Measurements from ENCODE around the gene TMEM150C.

The TMEM150C gene

DNA sequence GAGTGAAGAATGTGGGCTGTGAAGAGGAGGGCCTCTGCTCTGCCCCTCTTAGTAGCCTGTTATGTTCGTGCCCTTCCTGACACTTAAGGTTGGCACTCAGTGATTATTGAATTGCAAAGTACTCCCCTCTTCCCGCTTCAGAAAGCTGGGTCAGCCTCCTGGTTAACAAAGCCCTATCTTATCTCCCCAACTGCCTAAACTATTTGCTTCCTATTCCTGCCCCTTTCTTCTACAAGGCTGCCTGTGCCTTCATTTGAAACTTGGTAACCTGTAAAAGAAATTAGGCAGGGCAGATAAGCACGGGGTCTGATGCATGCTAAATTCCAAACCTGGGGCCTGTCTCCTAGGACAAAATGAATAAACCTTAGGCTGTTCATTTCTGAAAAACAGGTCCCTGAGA lies 23.1 kb upstream of the TMEM150C start:
- TF ChIP-seq, protein P1, sequence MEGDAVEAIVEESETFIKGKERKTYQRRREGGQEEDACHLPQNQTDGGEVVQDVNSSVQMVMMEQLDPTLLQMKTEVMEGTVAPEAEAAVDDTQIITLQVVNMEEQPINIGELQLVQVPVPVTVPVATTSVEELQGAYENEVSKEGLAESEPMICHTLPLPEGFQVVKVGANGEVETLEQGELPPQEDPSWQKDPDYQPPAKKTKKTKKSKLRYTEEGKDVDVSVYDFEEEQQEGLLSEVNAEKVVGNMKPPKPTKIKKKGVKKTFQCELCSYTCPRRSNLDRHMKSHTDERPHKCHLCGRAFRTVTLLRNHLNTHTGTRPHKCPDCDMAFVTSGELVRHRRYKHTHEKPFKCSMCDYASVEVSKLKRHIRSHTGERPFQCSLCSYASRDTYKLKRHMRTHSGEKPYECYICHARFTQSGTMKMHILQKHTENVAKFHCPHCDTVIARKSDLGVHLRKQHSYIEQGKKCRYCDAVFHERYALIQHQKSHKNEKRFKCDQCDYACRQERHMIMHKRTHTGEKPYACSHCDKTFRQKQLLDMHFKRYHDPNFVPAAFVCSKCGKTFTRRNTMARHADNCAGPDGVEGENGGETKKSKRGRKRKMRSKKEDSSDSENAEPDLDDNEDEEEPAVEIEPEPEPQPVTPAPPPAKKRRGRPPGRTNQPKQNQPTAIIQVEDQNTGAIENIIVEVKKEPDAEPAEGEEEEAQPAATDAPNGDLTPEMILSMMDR (IDR thresholded peaks at IDR 0.05) = no peak
- Histone ChIP-seq H3K4me1 (no peaks in the 10 kb centered on the region), H3K4me3 (no peak overlapping the region), H3K27me3 (no peaks in the 10 kb centered on the region), H3K36me3 (no peaks in the 10 kb centered on the region), H3K27ac (no peak overlapping the region), H3K9me3 (no peaks in the 10 kb centered on the region)
- intact Hi-C loops (cut with DNase I; ENCODE audit: low total_unique reads) = no loop called here
- DNase-seq = no peak

DNA sequence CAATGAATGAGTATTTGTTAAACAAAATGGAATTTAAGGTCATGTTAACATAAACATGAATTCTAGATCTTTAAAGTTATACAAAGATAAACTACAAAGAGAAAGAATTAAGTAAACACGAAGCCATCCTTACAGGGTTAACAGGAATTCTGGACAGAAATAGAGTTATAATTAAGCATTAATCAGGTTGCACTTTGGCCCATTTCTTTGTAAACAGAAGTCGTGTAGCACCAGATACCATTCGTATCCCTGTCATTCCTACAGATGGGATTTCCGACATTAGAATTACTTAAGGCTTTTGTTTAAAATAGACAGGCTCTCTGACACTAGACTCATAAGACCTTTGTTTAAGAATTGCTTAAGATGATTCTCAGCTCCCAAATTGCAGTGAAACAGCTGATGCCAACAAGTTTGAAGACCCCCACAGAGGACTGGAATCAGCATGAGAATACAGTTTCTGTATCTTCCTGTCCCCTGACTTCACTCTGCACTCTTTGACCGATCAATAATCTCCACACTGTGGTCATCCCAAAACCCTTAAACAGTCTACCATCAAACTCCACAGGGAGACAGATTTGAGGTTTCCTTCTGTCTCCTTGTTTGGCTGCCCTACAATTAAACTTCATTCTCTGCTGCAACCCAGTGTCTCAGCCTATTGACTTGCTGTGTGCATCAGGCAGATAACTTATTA lies 22.3 kb upstream of the TMEM150C start:
- intact Hi-C loops (cut with DNase I; ENCODE audit: low total_unique reads) = no loop called here
- Histone ChIP-seq H3K36me3 (no peaks in the 10 kb centered on the region), H3K4me3 (no peak overlapping the region), H3K4me1 (no peaks in the 10 kb centered on the region), H3K9me3 (no peaks in the 10 kb centered on the region), H3K27me3 (no peaks in the 10 kb centered on the region), H3K27ac (no peak overlapping the region)
- no peak for DNase-seq
- TF ChIP-seq, protein P1 (IDR thresholded peaks at IDR 0.05) = no peak

DNA sequence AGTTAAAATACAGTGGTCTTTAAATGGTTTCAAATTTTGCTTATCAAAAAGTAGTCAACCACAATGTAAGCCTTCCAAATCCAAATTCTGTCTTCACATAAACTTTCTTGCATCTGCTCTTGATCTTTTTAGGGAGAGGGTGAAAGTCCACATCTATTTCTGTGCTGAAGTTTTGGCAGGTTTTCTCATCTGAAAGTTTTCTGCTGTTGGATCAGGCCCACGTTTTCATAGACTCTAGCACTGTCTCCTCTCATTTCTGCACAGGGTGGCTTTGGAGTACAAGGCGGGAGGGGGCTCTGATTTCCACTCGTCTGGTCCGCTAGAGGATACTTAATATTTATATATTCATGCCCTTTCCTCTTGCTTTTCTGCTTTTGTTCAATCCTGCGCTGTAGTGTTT lies 18.1 kb upstream of the TMEM150C start:
- no peaks in the 10 kb centered on the region for H3K9me3 ChIP-seq
- H3K36me3 ChIP-seq = no peaks in the 10 kb centered on the region
- H3K27me3 ChIP-seq = no peaks in the 10 kb centered on the region
- H3K27ac ChIP-seq = no peak overlapping the region
- TF ChIP-seq, protein P1 (IDR thresholded peaks at IDR 0.05) = no peak
- intact Hi-C loops (cut with DNase I; ENCODE audit: low total_unique reads) = no loop called here
- no peaks in the 10 kb centered on the region for H3K4me1 ChIP-seq
- DNase-seq = no peak
- H3K4me3 ChIP-seq = no peak overlapping the region

DNA sequence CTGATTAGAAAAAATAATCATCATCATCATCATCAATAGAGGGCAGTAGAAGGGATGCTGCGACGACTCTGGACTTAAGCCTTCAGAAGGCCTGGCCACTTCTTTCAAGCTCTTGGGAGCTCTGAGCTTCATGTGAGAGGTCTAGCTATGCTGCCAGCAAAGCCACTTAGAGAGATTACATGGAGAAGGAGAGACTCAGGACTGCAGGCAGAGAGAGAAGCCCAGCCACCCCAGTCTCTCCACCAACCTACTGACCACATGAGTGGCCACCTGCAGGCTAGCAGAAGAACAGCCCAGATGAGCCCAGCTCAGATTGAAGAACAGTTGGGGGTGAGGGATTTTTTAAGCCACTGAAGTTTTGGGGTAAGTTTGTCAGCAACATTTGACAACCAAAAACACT lies 17.1 kb upstream of the TMEM150C start:
- Histone ChIP-seq H3K36me3 (no peaks in the 10 kb centered on the region), H3K27ac (no peak overlapping the region), H3K4me3 (no peak overlapping the region), H3K27me3 (no peaks in the 10 kb centered on the region), H3K4me1 (no peaks in the 10 kb centered on the region), H3K9me3 (no peaks in the 10 kb centered on the region)
- no peak for DNase-seq
- TF ChIP-seq, protein P1 (IDR thresholded peaks at IDR 0.05) = no peak
- intact Hi-C loops (cut with DNase I; ENCODE audit: low total_unique reads) = no loop called here

DNA sequence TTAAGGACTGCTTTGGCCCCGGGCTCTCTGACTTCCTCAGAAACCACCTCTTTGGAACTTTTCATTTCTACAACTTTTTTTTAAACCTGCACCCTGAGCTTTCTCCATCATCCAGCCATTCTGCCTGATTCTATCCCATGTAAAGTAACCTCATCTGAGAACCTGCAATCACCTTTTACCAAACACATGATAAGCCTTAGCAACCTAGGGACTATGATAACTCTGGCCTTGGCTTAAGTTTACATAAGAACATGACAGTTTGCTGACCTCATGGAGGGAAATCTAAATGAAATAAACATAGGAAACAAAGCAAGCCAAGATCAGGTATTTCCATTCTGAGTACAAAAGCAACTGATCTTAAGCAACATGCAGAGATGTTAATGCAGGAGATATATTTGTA lies 15.7 kb upstream of the TMEM150C start:
- no peaks in the 10 kb centered on the region for H3K9me3 ChIP-seq

More for the DNA sequence above, 15.7 kb upstream of the TMEM150C start:
- H3K27me3 ChIP-seq = no peaks in the 10 kb centered on the region
- H3K27ac ChIP-seq = no peak overlapping the region
- TF ChIP-seq, protein P1 (IDR thresholded peaks at IDR 0.05) = no peak
- DNase-seq = no peak
- intact Hi-C loops (cut with DNase I; ENCODE audit: low total_unique reads) = no loop called here
- H3K4me3 ChIP-seq = no peak overlapping the region
- H3K36me3 ChIP-seq = no peaks in the 10 kb centered on the region
- no peaks in the 10 kb centered on the region for H3K4me1 ChIP-seq
